Esophagus muscularis mucosa (tissue), 3 donors: ENCODE results near the gene TSSC4.

ENCODE experiments used
- POLR2A ChIP-seq: fragments of 450-650 bp; IDR thresholded peaks from one replicate; pipeline ENCODE4 v1.6.1; 2017; ENCODE audit warnings: antibody characterized with exemption, moderate library complexity, mild to moderate bottlenecking, low read depth
- TF ChIP-seq, protein P1 (sequence below), 3 experiments: fragments of 200-600 bp in 2 of 3; fragments of 450-650 bp in 1 of 3; sonication (generic) in 2 of 3; IDR thresholded peaks; one replicate each; pipeline ENCODE4 v1.5.1; 2017 to 2019; ENCODE audit warnings: antibody characterized with exemption in 3 of 3, mild to moderate bottlenecking in 2 of 3, moderate library complexity in 1 of 3

DNA sequence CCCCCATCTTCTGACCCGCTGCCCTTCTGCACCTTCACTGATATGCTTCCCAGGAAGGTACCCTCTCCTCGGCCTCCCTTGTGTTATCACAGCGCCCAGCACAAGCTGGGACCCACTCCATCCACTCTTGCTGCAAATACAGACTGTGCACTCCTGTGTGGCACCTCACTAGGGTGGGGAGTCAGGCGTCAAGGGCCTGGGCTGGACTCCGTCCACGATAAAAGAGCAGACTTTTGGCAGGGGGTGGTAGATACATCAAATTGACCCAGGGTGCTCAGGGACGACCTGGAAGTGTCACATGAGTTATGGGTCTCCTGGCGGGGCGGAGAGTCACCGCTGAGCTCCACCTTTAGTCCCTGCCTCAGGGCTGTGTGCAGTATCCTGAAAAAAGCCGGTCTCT lies 42.9 kb downstream of the TSSC4 start:
- TF ChIP-seq, protein P1, sequence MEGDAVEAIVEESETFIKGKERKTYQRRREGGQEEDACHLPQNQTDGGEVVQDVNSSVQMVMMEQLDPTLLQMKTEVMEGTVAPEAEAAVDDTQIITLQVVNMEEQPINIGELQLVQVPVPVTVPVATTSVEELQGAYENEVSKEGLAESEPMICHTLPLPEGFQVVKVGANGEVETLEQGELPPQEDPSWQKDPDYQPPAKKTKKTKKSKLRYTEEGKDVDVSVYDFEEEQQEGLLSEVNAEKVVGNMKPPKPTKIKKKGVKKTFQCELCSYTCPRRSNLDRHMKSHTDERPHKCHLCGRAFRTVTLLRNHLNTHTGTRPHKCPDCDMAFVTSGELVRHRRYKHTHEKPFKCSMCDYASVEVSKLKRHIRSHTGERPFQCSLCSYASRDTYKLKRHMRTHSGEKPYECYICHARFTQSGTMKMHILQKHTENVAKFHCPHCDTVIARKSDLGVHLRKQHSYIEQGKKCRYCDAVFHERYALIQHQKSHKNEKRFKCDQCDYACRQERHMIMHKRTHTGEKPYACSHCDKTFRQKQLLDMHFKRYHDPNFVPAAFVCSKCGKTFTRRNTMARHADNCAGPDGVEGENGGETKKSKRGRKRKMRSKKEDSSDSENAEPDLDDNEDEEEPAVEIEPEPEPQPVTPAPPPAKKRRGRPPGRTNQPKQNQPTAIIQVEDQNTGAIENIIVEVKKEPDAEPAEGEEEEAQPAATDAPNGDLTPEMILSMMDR (IDR thresholded peaks at IDR 0.05), result no peak
- TF ChIP-seq POLR2A, result no peak
